ENCODE results near the gene AFAP1.

GRCh38 chr4:7898385-7898784 lies 41.3 kb downstream of the AFAP1 start:
- TF ChIP-seq, protein P1, sequence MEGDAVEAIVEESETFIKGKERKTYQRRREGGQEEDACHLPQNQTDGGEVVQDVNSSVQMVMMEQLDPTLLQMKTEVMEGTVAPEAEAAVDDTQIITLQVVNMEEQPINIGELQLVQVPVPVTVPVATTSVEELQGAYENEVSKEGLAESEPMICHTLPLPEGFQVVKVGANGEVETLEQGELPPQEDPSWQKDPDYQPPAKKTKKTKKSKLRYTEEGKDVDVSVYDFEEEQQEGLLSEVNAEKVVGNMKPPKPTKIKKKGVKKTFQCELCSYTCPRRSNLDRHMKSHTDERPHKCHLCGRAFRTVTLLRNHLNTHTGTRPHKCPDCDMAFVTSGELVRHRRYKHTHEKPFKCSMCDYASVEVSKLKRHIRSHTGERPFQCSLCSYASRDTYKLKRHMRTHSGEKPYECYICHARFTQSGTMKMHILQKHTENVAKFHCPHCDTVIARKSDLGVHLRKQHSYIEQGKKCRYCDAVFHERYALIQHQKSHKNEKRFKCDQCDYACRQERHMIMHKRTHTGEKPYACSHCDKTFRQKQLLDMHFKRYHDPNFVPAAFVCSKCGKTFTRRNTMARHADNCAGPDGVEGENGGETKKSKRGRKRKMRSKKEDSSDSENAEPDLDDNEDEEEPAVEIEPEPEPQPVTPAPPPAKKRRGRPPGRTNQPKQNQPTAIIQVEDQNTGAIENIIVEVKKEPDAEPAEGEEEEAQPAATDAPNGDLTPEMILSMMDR (IDR thresholded peaks at IDR 0.05): no peak
- TF ChIP-seq POLR2A (IDR thresholded peaks at IDR 0.05): no peak

Data from uterus (tissue), 2 donors.